B cell (primary cell): ENCODE results near the gene HTR3E.

Experiments
- CTCF ChIP-seq: fragments of 200-600 bp; IDR thresholded peaks from one replicate; pipeline ENCODE4 v1.8.0; 2022; ENCODE audit warnings: antibody characterized with exemption, mild to moderate bottlenecking
- EZH2 ChIP-seq: IDR thresholded peaks from 2 replicates; pipeline ENCODE4 v1.6.1; 2012; ENCODE audit warnings: borderline replicate concordance, low read depth, mild to moderate bottlenecking, moderate library complexity, low read length; ENCODE audit not compliant: insufficient read depth, poor library complexity, severe bottlenecking

DNA sequence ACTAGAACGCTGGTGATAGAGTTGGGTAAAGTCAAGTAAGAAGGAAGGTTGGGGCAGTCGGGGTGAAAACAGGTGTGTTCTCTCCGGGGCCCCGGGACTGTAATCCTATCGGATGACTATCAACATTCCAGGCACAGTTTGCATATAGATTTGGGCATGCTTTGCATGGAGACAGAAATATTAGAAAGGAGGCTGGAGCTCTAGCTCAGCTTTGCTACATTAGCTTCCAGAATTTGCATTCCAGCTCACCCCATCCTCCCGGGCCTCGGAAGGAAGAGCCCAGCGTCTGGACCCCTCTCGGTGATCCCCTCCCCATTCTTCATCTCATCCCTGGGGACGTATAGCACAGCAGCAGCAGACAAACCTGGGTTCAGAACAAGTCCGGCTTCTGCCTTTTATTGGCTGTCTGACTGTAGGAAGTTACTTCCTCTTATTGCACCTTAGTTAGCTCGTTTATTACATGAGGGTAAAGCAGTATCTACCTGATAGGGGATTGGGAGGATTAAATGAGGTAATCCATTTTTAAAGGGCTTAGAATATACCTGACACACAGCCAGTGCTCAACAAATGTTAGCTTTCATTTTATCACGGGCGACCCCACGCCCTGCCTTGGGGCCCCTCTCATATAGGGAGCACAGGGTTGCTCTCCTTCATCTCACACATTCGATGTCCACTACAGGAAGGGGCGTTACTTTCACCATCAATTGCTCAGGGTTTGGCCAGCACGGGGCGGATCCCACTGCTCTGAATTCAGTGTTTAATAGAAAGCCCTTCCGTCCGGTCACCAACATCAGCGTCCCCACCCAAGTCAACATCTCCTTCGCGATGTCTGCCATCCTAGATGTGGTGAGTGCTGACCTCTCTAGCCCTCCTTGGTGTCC is 3.2 kb downstream of the HTR3E start:
- TF ChIP-seq CTCF (no peak), EZH2 (no peak)
